Upper lobe of left lung (tissue), 4 donors: ENCODE results near the gene NT5DC4.

Experiments
- CTCF ChIP-seq, 6 experiments: fragments of 450-650 bp in 4 of 6; fragments of 200-600 bp in 2 of 6; sonication (generic) in 2 of 6; IDR thresholded peaks; one replicate each; pipeline ENCODE4 v1.5.1; 2016 to 2019; ENCODE audit warnings: antibody characterized with exemption in 6 of 6
- EP300 ChIP-seq, 4 donors: sonication (generic); formaldehyde crosslinking; IDR thresholded peaks; one replicate each; pipeline ENCODE4 v1.5.1; 2017; ENCODE audit warnings: antibody characterized with exemption in 4 of 4, control low read depth in 2 of 4
- POLR2AphosphoS5 ChIP-seq, 2 donors: sonication (generic); formaldehyde crosslinking; IDR thresholded peaks; one replicate each; pipeline ENCODE4 v1.5.1; 2017; ENCODE audit warnings: antibody characterized with exemption in 2 of 2

- no peak for TF ChIP-seq CTCF (IDR thresholded peaks at IDR 0.05)
- no peak for TF ChIP-seq EP300 (IDR thresholded peaks at IDR 0.05)
- TF ChIP-seq POLR2AphosphoS5 (IDR thresholded peaks at IDR 0.05): no peak
Measured at GRCh38 chr2:112765251-112765650, 44.4 kb downstream of the NT5DC4 start.
